ENCODE results near the gene NDUFS8.

Gene NDUFS8

GRCh38 chr11:68010090-68011041 is 20.1 kb upstream of the NDUFS8 start, which contains the start of gene ALDH3B1:
Gene ALDH3B1, plus strand, starts transcription at chr11:68010327. Its CDS starts 4,971 bp downstream, at chr11:68015298.
- peak within 1 kb of the TSS; percentile 41 for H3K27ac Mint-ChIP-seq
- H3K4me3 Mint-ChIP-seq: no peak within 1 kb of the TSS
- DNase-seq (ENCODE audit: low spot score in 2 of 2): no peak
- H3K4me1 Mint-ChIP-seq: peaks cover 15% of the 10 kb centered on the region
- ATAC-seq: peak; percentile 29
- H3K9me3 Mint-ChIP-seq: no peaks in the 10 kb centered on the region
- no peaks in the 10 kb centered on the region for H3K36me3 Mint-ChIP-seq

DNA sequence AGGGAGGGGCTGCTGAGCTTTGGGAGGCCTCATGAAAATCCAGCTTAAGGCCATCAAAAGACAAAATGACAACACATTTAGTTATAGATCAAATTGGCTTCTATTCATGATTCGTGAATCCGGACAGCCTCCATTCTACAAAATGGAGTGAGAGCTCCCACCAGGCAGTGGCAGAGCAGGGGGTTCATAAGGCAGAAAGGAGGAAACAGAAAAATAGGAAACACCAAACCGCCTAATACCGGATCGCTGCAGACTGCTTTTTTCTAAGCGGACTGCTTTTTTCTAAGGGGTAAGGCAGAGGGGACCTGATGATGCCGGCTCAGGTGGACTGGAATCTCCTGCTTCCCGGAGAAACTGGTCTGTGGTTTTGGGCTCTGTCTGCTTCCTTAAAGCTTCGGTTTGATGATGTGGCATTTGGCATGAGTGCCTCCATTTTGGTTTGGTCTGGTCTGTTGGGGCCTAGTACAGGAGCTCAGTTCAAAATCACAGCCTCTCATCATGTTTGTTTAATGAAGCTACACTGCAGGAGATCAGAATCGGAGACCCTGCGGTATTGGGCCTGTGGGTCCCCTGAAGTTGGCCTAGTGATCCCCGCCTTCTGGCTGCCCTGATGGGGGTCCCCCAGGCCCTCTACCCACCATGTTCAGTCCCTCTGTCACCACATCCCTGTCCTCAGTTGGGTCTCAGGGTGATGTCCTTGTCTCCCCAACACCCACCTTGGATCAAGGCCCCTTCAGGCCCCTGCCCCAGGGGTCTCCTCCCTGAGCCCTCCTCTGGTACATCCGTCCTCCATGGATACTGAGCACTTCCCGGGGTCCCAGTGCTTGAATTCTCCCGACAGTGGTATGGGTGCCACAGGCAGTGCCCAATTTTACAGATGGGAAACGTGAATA is 19.2 kb upstream of the NDUFS8 start:
- peak overlapping the region; percentile 30 for H3K27ac Mint-ChIP-seq
- H3K36me3 Mint-ChIP-seq: no peaks in the 10 kb centered on the region
- DNase-seq (ENCODE audit: low spot score in 2 of 2): no peak
- no peak overlapping the region for H3K4me3 Mint-ChIP-seq
- no peak for ATAC-seq
- H3K9me3 Mint-ChIP-seq: no peaks in the 10 kb centered on the region
- peaks cover 15% of the 10 kb centered on the region for H3K4me1 Mint-ChIP-seq

GRCh38 chr11:68012044-68012842 is 18.2 kb upstream of the NDUFS8 start:
- Mint-ChIP-seq H3K27ac (peak overlapping the region; percentile 30), H3K4me1 (peaks cover 15% of the 10 kb centered on the region), H3K4me3 (no peak overlapping the region), H3K9me3 (no peaks in the 10 kb centered on the region), H3K36me3 (no peaks in the 10 kb centered on the region)
- no peak for ATAC-seq
- DNase-seq (ENCODE audit: low spot score in 2 of 2): no peak

DNA sequence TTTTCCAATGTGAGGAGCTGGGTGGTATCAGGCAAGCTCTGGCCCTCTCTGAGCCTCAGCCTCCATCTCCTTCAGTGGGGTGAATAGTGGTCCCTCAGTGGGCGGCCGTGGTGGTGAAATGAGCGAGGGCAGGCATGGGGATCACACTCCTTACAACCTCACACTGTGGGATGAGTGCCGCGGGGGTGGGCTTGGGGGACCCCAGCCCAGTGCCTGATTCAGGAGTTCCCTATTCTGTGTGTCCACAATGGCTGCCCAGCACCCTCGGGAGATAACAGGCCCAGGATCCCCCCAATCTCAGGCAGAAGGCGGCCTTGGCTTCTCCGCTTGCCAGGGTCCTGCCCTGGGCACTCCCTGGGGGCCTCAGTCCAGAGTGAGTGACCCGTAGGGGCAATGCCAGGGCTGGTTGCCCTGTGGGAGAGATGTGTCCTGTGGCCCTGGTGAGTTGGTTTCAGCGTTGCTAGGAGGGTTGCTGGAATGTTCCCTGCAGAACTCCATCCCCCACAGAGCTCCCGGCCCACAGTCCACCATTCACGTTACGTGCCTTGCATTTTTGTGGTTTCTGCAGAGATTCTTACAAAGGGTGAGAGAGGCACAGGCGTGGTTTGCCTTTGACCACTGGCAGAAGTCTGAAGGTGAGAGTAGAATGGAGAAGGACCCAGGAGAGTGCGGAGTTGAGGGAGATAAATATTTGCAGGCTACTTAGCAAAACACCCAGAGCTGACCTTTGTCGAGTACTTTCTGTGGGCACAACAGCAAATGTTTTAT is 17.5 kb upstream of the NDUFS8 start:
- H3K4me1 Mint-ChIP-seq: peaks cover 15% of the 10 kb centered on the region
- no peaks in the 10 kb centered on the region for H3K36me3 Mint-ChIP-seq
- DNase-seq (ENCODE audit: low spot score in 2 of 2): no peak
- no peaks in the 10 kb centered on the region for H3K9me3 Mint-ChIP-seq
- no peak for ATAC-seq
- H3K4me3 Mint-ChIP-seq: no peak overlapping the region
- no peak overlapping the region for H3K27ac Mint-ChIP-seq

DNA sequence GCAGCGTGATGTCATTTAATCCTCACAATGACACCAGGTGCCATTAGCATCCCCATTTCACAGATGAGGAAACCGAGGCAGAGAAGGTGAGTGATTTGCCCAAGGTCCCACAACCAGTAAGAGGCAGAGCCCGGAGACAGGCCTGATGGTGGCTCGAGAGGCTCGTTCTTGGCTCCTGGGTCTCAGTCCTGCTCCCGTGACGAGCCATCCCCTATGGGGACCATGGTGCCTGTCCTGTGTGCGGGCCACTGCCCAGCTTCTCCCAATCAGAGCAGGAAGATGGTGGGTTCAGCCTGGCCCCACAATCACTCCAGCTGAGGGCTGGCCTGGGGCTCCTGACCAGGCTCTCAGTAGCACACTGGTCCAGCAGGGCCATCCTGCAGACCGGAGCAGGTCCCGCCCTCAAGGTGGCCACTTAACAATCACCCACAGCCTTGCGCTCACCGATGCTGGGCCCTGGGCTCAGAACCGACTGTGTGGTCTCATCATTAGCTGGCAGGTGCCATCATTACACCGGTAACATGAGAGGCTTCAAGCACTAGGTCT is 16.8 kb upstream of the NDUFS8 start:
- ATAC-seq (no peak), DNase-seq (ENCODE audit: low spot score in 2 of 2) (no peak)
- Mint-ChIP-seq H3K27ac (no peak overlapping the region), H3K4me1 (peaks cover 15% of the 10 kb centered on the region), H3K4me3 (no peak overlapping the region), H3K36me3 (no peaks in the 10 kb centered on the region), H3K9me3 (no peaks in the 10 kb centered on the region)

DNA sequence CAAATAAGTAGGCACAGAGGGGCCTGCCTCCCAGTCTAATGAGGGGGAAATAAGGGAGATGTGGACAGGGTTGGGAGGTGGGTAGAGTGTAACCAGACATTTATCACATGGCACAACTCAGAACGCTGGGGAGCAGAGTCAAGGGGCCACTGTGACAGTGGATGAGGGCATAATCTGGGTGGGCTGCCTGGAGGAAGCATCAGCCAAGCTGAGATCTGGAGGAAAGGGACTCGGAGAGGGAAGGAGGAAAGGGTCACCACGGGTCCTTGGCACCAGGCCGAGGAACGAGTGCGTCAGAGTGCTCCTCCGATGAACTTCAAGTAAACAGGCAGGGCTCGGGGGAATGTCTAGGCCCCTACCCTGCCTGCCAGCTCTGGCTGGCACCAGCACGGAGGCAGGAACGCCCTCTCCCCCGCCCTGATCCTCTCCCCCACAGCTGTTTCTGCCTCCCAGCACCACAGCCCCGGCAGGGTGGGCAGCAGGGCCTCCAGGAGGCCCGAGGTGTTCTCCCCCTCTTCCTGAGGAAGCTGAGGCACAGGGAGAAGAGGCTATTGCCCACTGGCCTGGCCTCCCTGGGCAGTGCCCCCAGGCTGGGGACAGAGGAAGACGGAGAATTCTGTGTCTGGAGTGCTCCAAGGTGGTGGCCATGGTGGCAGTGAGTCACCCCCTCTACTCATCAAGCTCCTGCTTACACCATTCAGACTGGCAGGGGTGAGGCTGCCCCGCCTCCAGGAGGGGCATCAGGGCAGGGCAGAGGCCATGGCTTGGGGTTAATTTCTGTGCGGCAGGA is 16.1 kb upstream of the NDUFS8 start:
- ATAC-seq (peak; percentile 50), DNase-seq (ENCODE audit: low spot score in 2 of 2) (no peak)
- Mint-ChIP-seq H3K4me3 (no peak overlapping the region), H3K27ac (no peak overlapping the region), H3K36me3 (no peaks in the 10 kb centered on the region), H3K9me3 (no peaks in the 10 kb centered on the region), H3K4me1 (peaks cover 9% of the 10 kb centered on the region)

- DNase-seq (ENCODE audit: low spot score in 2 of 2) (no peak), ATAC-seq (no peak)
- no peak overlapping the region for H3K27ac Mint-ChIP-seq
- peaks cover 3% of the 10 kb centered on the region for H3K4me1 Mint-ChIP-seq
- no peak overlapping the region for H3K4me3 Mint-ChIP-seq
- H3K36me3 Mint-ChIP-seq: no peaks in the 10 kb centered on the region
- H3K9me3 Mint-ChIP-seq: no peaks in the 10 kb centered on the region
Measured at GRCh38 chr11:68014947-68015447, 15.5 kb upstream of the NDUFS8 start.

DNA sequence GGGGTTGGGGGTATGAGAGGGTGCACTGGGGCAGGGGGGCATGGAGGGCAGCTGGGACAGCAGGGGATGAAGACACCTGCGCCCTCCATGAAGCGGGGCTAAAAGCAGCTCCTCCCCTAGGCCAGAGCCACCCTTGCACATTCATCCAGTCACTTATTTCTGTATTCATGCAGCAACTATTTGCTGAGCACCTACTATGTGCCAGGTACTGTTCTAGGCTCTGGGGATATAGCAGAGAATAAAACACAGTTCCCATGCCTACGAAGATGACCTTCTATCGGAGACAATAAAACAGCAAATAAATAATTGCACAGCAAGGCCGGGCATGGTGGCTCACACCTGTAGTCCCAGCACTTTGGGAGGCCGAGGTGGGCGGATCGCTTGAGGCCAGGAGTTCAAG is 15.0 kb upstream of the NDUFS8 start:
- Mint-ChIP-seq H3K4me3 (no peak overlapping the region), H3K9me3 (no peaks in the 10 kb centered on the region), H3K36me3 (no peaks in the 10 kb centered on the region), H3K27ac (no peak overlapping the region), H3K4me1 (no peaks in the 10 kb centered on the region)
- ATAC-seq: no peak
- DNase-seq (ENCODE audit: low spot score in 2 of 2): no peak

- Mint-ChIP-seq H3K4me3 (no peak overlapping the region), H3K9me3 (no peaks in the 10 kb centered on the region), H3K27ac (no peak overlapping the region), H3K36me3 (no peaks in the 10 kb centered on the region), H3K4me1 (no peaks in the 10 kb centered on the region)
- no peak for ATAC-seq
- DNase-seq (ENCODE audit: low spot score in 2 of 2): no peak
Measured at GRCh38 chr11:68016161-68016903, 14.1 kb upstream of the NDUFS8 start.

- ATAC-seq: no peak
- no peak overlapping the region for H3K27ac Mint-ChIP-seq
- no peaks in the 10 kb centered on the region for H3K4me1 Mint-ChIP-seq
- H3K4me3 Mint-ChIP-seq: no peak overlapping the region
- H3K9me3 Mint-ChIP-seq: no peaks in the 10 kb centered on the region
- H3K36me3 Mint-ChIP-seq: no peaks in the 10 kb centered on the region
- no peak for DNase-seq (ENCODE audit: low spot score in 2 of 2)
Measured at GRCh38 chr11:68016904-68017817, 13.3 kb upstream of the NDUFS8 start.

GRCh38 chr11:68017980-68018729 is 12.3 kb upstream of the NDUFS8 start:
- Mint-ChIP-seq H3K27ac (no peak overlapping the region), H3K36me3 (no peaks in the 10 kb centered on the region), H3K9me3 (no peaks in the 10 kb centered on the region), H3K4me1 (no peaks in the 10 kb centered on the region), H3K4me3 (no peak overlapping the region)
- no peak for ATAC-seq
- DNase-seq (ENCODE audit: low spot score in 2 of 2): no peak
